Measurements from ENCODE around the gene LNX2.

DNA sequence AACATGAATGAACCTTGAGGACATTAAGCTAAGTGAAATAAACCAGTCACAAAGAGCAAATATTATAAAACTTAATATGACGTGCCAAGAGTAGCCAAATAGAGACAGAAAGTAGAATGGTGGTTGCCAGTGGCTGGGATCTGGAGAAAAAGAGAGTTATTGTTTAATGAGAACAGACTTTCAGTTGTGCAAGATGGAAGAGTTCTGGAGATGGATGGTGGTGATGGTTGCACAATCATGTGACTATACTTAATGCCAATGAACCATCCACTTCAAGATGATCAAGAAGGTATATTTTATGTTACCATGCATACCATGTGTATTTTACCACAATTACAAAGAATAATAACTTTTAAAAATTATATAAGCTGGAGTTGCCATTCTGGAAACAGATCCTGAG is 104.2 kb downstream of the LNX2 start:
- TF ChIP-seq CTCF (conservative IDR thresholded peaks at IDR 0.05; ENCODE audit: low read length): no peak
- no peak for TF ChIP-seq EZH2phosphoT487 (IDR thresholded peaks at IDR 0.05; ENCODE audit: borderline replicate concordance, low read depth, low read length)

Measured in OCI-LY7 (cell line).